Activated naive CD8-positive, alpha-beta T cell treated with anti-CD3 and anti-CD28 coated beads, Interleukin-2, amount 50 U/mL, for 24 hours (primary cell): ENCODE measurements around the gene MFSD6.
"Not testable (repeated sequence)": the region's sequence is repeated elsewhere in the genome, so short reads cannot be mapped to it uniquely, and the experiment has no call there.

Experiments used
- ATAC-seq: fragments of 150-1000 bp; cut with Tn5 transposase; one replicate; pipeline ENCODE4 v1.10.0; 2021
- DNase-seq: peaks from one replicate; pipeline ENCODE4 v3.0.0; 2021
- H3K27ac Mint-ChIP-seq: one replicate; pipeline ENCODE4 v1.8.0; 2021; ENCODE audit warnings: mild to moderate bottlenecking, mixed read lengths
- H3K27me3 Mint-ChIP-seq: one replicate; pipeline ENCODE4 v1.8.0; 2021; ENCODE audit warnings: mixed read lengths
- H3K36me3 Mint-ChIP-seq: one replicate; pipeline ENCODE4 v1.8.0; 2021; ENCODE audit warnings: low read depth, mixed read lengths
- H3K4me1 Mint-ChIP-seq: one replicate; pipeline ENCODE4 v1.8.0; 2021; ENCODE audit warnings: mixed read lengths
- H3K4me3 Mint-ChIP-seq: one replicate; pipeline ENCODE4 v1.8.0; 2021; ENCODE audit warnings: mild to moderate bottlenecking, moderate library complexity, mixed read lengths
- H3K9me3 Mint-ChIP-seq: one replicate; pipeline ENCODE4 v1.8.0; 2021; ENCODE audit warnings: mixed read lengths

Gene MFSD6

GRCh38 chr2:190407662-190408537 lies at the start of gene MFSD6:
Gene MFSD6 (plus strand): TSS chr2:190408355. CDS start chr2:190436030, 27,675 bp downstream.
- peak; percentile 68 for DNase-seq
- peak within 1 kb of the TSS; percentile 90 for H3K27ac Mint-ChIP-seq
- H3K27me3 Mint-ChIP-seq, result no peaks in the 10 kb centered on the region
- peak within 1 kb of the TSS; percentile 86 for H3K4me3 Mint-ChIP-seq
- H3K36me3 Mint-ChIP-seq, result peaks cover 1% of the 10 kb centered on the region
- ATAC-seq, result peak; percentile 49
- H3K9me3 Mint-ChIP-seq, result no peaks in the 10 kb centered on the region
- H3K4me1 Mint-ChIP-seq, result peaks cover 35% of the 10 kb centered on the region

GRCh38 chr2:190358655-190359448 lies 49.3 kb upstream of the MFSD6 start:
- H3K9me3 Mint-ChIP-seq, H3K36me3 Mint-ChIP-seq, H3K27me3 Mint-ChIP-seq, ATAC-seq, H3K4me3 Mint-ChIP-seq, DNase-seq: not testable (repeated sequence)
- H3K27ac Mint-ChIP-seq, result peak overlapping the region; percentile 81
- peaks cover 29% of the 10 kb centered on the region for H3K4me1 Mint-ChIP-seq

GRCh38 chr2:190360561-190360960 lies 47.6 kb upstream of the MFSD6 start:
- Mint-ChIP-seq H3K36me3 (no peaks in the 10 kb centered on the region), H3K4me1 (peaks cover 29% of the 10 kb centered on the region), H3K4me3 (peak overlapping the region; percentile 84), H3K27me3 (no peaks in the 10 kb centered on the region), H3K27ac (no peak overlapping the region), H3K9me3 (no peaks in the 10 kb centered on the region)
- DNase-seq (no peak), ATAC-seq (no peak)

DNA sequence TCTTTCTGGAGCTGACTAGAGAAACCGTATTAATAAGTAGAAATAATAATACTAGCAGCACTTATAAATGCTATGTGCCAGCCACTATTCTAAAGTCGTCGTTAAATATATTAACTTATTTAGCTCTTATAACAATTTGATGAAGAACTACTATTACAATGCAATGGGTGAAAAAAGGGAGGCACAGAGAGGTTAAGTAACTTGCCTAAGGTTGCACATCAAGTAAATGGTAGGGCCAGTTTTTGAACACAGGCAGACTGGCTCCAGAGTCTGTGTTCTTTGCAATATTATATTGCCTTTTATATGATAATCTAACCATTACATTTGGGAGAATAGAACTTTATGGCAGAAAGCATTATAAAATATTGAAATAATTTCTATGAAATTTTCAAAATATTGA lies 47.2 kb upstream of the MFSD6 start:
- Mint-ChIP-seq H3K27ac (no peak overlapping the region), H3K4me1 (peaks cover 29% of the 10 kb centered on the region), H3K9me3 (no peaks in the 10 kb centered on the region), H3K4me3 (no peak overlapping the region), H3K36me3 (no peaks in the 10 kb centered on the region), H3K27me3 (no peaks in the 10 kb centered on the region)
- no peak for DNase-seq
- no peak for ATAC-seq

- no peak for ATAC-seq
- H3K36me3 Mint-ChIP-seq, result no peaks in the 10 kb centered on the region
These were observed 46.6 kb upstream of the MFSD6 start for GRCh38 chr2:190361572-190361971.

DNA sequence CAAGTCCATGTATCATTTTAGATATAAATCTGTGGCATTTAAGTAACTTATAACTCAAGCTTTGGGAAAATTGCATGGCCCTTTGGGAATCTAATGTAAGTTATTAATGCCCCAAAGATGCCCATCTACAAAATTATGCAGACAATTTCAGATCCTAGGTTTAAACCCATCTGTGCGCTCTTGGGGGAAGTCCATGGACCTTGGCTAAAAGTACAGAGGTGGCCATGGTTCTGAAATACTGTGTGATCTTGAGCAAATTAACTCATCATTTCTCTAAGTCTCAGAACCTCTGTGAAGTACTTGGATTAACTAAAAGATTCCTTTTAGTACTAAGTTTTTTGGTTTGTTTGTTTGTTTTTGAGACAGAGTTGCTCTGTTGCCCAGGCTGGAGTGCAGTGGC lies 45.3 kb upstream of the MFSD6 start:
- DNase-seq (no peak), ATAC-seq (no peak)
- no peak overlapping the region for H3K27ac Mint-ChIP-seq
- H3K4me3 Mint-ChIP-seq, result no peak overlapping the region
- peaks cover 2% of the 10 kb centered on the region for H3K36me3 Mint-ChIP-seq
- peaks cover 29% of the 10 kb centered on the region for H3K4me1 Mint-ChIP-seq
- no peaks in the 10 kb centered on the region for H3K9me3 Mint-ChIP-seq
- H3K27me3 Mint-ChIP-seq, result no peaks in the 10 kb centered on the region

More at GRCh38 chr2:190361572-190361971, 46.6 kb upstream of the MFSD6 start:
- no peak overlapping the region for H3K27ac Mint-ChIP-seq
- H3K9me3 Mint-ChIP-seq, result no peaks in the 10 kb centered on the region
- no peak overlapping the region for H3K4me3 Mint-ChIP-seq
- H3K27me3 Mint-ChIP-seq, result no peaks in the 10 kb centered on the region
- H3K4me1 Mint-ChIP-seq, result peaks cover 29% of the 10 kb centered on the region
- no peak for DNase-seq

DNA sequence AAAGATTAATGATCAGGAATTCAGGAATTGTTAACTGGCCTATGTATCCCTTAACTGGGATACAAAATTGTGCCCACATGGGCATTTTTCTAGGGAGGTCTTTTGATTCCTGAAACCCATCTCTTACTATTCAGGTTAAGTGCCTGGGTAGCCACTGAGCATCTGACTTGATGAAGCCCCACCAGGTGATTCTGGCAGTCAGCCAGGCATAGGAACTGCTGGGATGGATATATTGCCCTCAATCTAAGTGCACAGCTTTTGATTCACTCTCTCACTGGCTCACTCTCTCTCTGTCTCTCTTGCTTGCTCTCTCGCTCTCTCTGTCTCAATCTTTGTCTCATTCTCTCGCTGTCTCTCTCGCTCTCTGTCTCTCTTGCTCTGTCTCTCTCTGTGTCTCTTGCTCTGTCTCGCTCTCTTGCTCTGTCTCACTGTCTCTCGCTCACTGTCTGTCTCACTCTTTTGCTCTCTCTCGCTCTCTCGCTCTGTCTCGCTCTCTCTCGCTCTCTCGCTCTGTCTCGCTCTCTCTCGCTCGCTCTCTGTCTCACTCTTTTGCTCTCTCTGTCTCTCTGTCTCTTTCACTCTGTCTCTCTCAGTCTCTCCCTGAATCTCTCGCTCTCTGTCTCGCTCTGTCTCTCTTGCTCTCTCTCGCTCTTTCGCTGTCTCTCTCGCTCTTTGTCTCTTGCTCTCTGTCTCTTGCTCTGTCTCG lies 42.5 kb upstream of the MFSD6 start:
- peaks cover 9% of the 10 kb centered on the region for H3K4me1 Mint-ChIP-seq
- H3K9me3 Mint-ChIP-seq, result no peaks in the 10 kb centered on the region
- peaks cover 14% of the 10 kb centered on the region for H3K36me3 Mint-ChIP-seq
- no peak overlapping the region for H3K27ac Mint-ChIP-seq
- no peaks in the 10 kb centered on the region for H3K27me3 Mint-ChIP-seq
- DNase-seq, result no peak
- no peak overlapping the region for H3K4me3 Mint-ChIP-seq
- ATAC-seq, result no peak

DNA sequence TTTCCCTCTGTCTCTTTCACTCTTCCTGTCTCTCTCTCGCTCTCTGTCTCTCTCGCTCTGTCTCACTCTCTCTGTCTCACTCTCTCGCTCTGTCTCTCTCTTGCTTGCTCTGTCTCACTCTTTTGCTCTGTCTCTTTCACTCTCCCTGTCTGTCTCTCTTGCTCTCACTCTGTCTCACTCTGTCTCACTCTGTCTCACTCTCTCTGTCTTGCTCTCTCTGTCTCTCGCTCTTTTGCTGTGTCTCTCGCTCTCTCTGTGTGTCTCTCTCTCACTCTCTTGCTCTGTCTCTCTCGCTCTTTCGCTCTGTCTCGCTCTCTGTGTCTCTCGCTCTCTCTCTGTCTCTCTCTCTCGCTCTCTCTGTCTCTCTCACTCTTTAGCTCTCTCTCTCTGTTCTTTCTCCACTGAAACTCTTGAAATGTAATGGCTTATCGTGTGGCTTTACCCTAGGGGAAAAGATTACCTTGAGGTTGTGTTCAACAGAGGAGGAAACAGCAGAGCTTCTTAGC lies 41.9 kb upstream of the MFSD6 start:
- no peaks in the 10 kb centered on the region for H3K27me3 Mint-ChIP-seq
- H3K4me3 Mint-ChIP-seq, result no peak overlapping the region
- H3K27ac Mint-ChIP-seq, result no peak overlapping the region
- ATAC-seq (no peak), DNase-seq (no peak)
- peaks cover 14% of the 10 kb centered on the region for H3K36me3 Mint-ChIP-seq
- H3K9me3 Mint-ChIP-seq, result no peaks in the 10 kb centered on the region
- H3K4me1 Mint-ChIP-seq, result peaks cover 7% of the 10 kb centered on the region

DNA sequence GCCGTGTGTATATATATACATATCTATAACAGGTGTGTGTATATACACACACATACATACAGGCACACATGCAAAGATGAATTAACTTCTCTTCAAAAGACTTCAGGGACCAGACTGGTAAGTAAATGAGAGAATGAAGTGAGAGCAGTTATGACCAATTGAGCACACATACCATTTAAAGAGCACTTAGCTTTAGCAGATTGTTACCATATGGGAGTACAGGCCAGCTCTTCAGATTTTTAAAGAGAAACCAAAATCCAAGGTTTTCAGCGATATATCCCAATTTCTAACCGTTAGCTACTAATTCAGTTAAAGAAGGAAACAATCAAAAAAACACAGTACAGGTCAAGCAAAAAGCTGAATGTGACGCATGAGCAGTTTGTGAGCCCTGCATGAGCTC lies 41.1 kb upstream of the MFSD6 start:
- DNase-seq (no peak), ATAC-seq (no peak)
- Mint-ChIP-seq H3K27ac (no peak overlapping the region), H3K36me3 (peaks cover 14% of the 10 kb centered on the region), H3K27me3 (no peaks in the 10 kb centered on the region), H3K4me1 (peaks cover 2% of the 10 kb centered on the region), H3K4me3 (no peak overlapping the region), H3K9me3 (no peaks in the 10 kb centered on the region)

- DNase-seq (no peak), ATAC-seq (no peak)
- Mint-ChIP-seq H3K27ac (no peak overlapping the region), H3K9me3 (no peaks in the 10 kb centered on the region), H3K4me1 (no peaks in the 10 kb centered on the region), H3K4me3 (no peak overlapping the region), H3K36me3 (peaks cover 14% of the 10 kb centered on the region), H3K27me3 (no peaks in the 10 kb centered on the region)
These were observed 38.5 kb upstream of the MFSD6 start for GRCh38 chr2:190369635-190370034.

DNA sequence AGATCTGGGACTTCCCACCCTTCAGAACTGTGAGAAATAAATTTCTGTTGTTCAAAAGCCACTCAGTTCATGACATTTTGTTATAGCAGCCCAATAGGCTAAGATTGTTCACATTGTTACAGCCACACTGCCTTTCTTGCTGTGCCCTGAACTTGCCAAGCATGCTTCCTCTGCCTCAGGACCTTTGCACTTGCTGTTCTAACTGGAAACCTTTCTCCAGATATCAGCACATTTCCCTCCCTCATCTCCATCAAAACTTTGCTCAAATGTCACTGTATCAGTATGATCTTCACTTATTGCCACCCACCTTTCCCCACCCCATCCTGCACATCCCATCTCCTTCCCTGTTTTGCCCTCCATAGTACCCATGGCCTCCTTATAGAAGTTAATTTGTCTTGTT lies 32.1 kb upstream of the MFSD6 start:
- Mint-ChIP-seq H3K27me3 (no peaks in the 10 kb centered on the region), H3K9me3 (no peaks in the 10 kb centered on the region), H3K4me1 (no peaks in the 10 kb centered on the region), H3K4me3 (no peak overlapping the region), H3K36me3 (no peaks in the 10 kb centered on the region), H3K27ac (no peak overlapping the region)
- ATAC-seq, result no peak
- no peak for DNase-seq

DNA sequence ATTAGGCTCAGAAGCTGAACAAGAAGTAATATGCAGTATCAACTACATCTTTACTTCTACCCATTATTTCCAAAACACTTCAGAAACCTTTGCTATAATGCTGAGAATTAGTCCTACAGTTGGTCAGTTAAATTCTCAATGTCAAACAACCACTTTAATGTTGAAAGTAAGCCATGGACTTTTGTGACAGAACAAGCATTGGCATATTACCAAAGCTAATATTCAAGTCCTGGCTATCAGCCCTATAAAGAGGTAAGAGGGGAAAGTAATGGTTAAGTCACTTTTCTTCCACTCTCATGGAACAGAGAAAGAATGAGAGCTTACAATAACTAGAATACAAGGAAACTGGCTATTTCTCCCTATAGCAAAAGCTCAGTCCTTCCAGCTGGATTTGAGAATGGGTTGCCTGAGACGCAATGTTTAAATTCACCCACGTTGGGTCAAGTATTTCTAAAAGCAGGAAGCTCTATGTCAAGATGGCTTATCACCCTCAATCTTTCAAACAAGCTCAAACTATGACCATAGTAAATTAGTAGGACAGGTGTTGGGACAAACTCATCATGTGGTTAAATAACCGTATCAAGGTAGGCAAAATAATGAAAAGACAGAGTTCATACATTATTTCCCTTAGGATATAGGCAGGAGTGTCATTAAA lies 31.4 kb upstream of the MFSD6 start:
- no peak for ATAC-seq
- Mint-ChIP-seq H3K27ac (no peak overlapping the region), H3K4me3 (no peak overlapping the region)

GRCh38 chr2:190378880-190379237 lies 29.3 kb upstream of the MFSD6 start:
- ATAC-seq, result no peak
- no peak for DNase-seq
- Mint-ChIP-seq H3K4me1 (no peaks in the 10 kb centered on the region), H3K4me3 (no peak overlapping the region), H3K27me3 (no peaks in the 10 kb centered on the region), H3K36me3 (no peaks in the 10 kb centered on the region), H3K27ac (no peak overlapping the region), H3K9me3 (no peaks in the 10 kb centered on the region)

More for the DNA sequence above, 31.4 kb upstream of the MFSD6 start:
- no peaks in the 10 kb centered on the region for H3K36me3 Mint-ChIP-seq
- H3K27me3 Mint-ChIP-seq, result no peaks in the 10 kb centered on the region
- no peak for DNase-seq
- H3K4me1 Mint-ChIP-seq, result no peaks in the 10 kb centered on the region
- H3K9me3 Mint-ChIP-seq, result no peaks in the 10 kb centered on the region
